Upper lobe of right lung (tissue), 1 donor: Measurements from ENCODE around the gene DIS3L2. TPM values are rescaled to one million over a fixed set of nuclear protein-coding genes. Genes with fewer than 3 reads are reported as not detected.

Source experiments
- ATAC-seq: fragments of 200-7000 bp; cut with Tn5 transposase; one replicate; pipeline ENCODE4 v1.9.1; 2020; ENCODE audit warnings: mild to moderate bottlenecking, moderate library complexity
- DNase-seq: peaks from one replicate; pipeline ENCODE4 v3.0.0-alpha.2; 2020
- H3K27ac ChIP-seq: fragments of 200-600 bp; one replicate; pipeline ENCODE4 v1.8.0; 2022
- H3K27me3 ChIP-seq: fragments of 200-600 bp; one replicate; pipeline ENCODE4 v1.8.0; 2022; ENCODE audit warnings: mild to moderate bottlenecking
- H3K36me3 ChIP-seq: fragments of 200-600 bp; one replicate; pipeline ENCODE4 v1.8.0; 2022
- H3K4me1 ChIP-seq: fragments of 200-600 bp; one replicate; pipeline ENCODE4 v1.8.0; 2022
- H3K4me3 ChIP-seq: fragments of 200-600 bp; one replicate; pipeline ENCODE4 v1.8.0; 2022; ENCODE audit warnings: mild to moderate bottlenecking
- H3K9me3 ChIP-seq: fragments of 200-600 bp; one replicate; pipeline ENCODE4 v1.8.0; 2022
- intact Hi-C: fragments of 100-400 bp; cut with DNase I; formaldehyde crosslinking; loops from one replicate; pipeline ENCODE4 v1.11.0; 2022
- total RNA-seq: library from RNA; stranded (reverse); fragmentation: NEBNext Ultra II Directional; extraction: Animal tissue kit (Norgen Biotek cat#: 25700); gene quantifications from one replicate; pipeline ENCODE4 v1.2.1, GENCODE V29; 2021
- TF ChIP-seq, protein P1 (sequence below): fragments of 200-600 bp; IDR thresholded peaks from one replicate; pipeline ENCODE4 v1.8.0; 2022; ENCODE audit warnings: antibody characterized with exemption
- donor health status: DM: no; HTN: yes; CAD: no; lungs with severe emphysema.

DIS3L2 gene
- total RNA-seq, 1 donor from 2014 or later = 35.8 TPM

DNA sequence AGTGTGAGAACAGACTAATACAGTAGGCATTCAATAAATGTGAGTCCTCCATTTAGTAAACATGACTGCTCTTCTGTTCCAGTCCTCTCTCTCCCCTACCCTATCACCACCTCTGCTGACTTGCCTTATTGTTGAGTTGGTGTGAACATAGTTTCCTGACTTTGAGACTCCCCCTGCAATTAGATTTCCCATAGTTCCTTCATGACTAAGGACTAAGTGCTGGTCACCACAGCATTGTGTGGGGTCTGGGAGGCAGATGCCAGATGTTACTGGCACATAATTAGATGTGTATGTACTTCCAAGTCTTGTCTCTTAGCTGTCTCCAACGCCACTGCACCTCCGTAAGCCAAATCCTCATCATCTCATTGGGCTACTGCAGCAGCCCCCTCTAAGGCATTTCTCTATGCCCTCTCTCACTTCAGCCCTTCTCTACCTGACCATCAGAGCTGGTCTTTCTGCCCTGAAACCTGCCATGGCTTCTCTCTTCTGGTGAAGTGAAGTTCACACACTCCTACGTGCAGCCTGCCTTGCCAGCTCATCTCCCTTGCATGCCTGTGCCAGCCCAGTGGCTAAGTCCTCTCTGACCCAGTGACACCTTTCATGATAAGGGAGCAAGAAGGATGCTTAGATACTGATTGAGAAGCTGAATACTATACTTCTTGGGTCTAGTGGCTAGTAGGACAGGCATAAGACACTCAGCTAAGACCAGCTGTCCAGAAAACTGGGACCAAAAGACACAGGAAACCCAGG is 335.4 kb downstream of the DIS3L2 start:
- Histone ChIP-seq H3K27ac (no peak overlapping the region), H3K36me3 (peaks cover 16% of the 10 kb centered on the region), H3K4me3 (no peak overlapping the region), H3K4me1 (no peaks in the 10 kb centered on the region), H3K27me3 (no peaks in the 10 kb centered on the region), H3K9me3 (no peaks in the 10 kb centered on the region)
- intact Hi-C loops = no loop called here
- DNase-seq (no peak), ATAC-seq (no peak)
- TF ChIP-seq, protein P1, sequence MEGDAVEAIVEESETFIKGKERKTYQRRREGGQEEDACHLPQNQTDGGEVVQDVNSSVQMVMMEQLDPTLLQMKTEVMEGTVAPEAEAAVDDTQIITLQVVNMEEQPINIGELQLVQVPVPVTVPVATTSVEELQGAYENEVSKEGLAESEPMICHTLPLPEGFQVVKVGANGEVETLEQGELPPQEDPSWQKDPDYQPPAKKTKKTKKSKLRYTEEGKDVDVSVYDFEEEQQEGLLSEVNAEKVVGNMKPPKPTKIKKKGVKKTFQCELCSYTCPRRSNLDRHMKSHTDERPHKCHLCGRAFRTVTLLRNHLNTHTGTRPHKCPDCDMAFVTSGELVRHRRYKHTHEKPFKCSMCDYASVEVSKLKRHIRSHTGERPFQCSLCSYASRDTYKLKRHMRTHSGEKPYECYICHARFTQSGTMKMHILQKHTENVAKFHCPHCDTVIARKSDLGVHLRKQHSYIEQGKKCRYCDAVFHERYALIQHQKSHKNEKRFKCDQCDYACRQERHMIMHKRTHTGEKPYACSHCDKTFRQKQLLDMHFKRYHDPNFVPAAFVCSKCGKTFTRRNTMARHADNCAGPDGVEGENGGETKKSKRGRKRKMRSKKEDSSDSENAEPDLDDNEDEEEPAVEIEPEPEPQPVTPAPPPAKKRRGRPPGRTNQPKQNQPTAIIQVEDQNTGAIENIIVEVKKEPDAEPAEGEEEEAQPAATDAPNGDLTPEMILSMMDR = no peak

DNA sequence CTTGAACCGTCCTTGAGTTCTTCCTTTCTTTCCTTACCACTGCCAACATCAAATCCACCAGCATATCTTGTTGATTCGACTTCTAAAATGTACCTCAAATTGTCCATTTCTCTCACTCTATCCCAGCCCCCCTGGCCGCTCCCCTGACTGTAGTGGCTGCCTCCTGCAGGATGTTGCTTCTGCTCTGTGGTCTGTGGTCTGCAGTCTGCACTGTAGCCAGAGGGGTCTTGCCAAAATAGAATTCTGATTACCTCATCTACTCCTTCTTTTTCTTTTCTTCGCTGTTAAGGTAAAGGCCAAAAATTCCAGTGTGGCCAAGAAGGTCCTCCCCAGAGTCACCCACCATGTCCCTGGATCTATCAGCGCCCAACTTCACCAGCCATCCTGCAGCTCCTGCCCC is 337.6 kb downstream of the DIS3L2 start:
- Histone ChIP-seq H3K4me1 (no peaks in the 10 kb centered on the region), H3K27ac (no peak overlapping the region), H3K4me3 (no peak overlapping the region), H3K36me3 (peaks cover 16% of the 10 kb centered on the region), H3K9me3 (no peaks in the 10 kb centered on the region), H3K27me3 (no peaks in the 10 kb centered on the region)
- intact Hi-C loops = no loop called here
- ATAC-seq (no peak), DNase-seq (no peak)
- TF ChIP-seq, protein P1 = no peak

DNA sequence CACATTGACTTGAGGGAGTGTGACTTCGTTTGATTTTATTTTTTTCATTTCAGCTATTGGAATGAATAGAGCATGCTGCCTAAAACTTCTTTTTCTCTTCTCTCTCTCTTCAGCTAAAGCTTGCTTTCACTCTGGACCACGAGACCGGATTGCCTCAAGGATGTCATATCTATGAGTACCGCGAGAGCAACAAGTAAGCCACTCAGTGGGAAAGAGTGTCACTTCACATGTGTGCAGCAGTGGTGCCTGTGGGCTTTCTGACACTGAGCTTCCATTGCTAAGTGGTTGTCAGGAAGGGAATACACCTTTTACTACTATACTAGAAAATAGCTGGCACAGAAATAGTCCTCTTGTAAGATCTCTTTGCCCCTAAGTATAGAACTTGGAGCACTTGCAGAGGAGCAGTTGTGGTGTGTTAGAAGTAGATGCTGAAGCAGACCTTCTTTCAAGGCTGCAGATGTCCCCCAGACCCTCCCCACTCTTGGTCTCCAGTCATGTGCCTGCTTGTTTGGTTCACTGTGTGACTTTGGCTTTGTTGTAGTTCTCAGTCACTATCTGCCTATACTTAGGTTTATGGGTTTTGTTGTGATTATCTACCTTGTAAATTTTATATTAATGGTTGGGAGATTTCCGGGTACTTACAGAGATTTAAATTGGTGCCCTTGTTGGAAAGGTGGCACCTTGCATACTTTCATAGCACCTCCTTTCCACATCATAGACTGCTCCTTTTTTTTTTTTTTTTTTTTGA is 338.6 kb downstream of the DIS3L2 start:
- intact Hi-C loops = no loop called here
- DNase-seq = no peak
- Histone ChIP-seq H3K4me1 (no peaks in the 10 kb centered on the region), H3K36me3 (peaks cover 16% of the 10 kb centered on the region), H3K27ac (no peak overlapping the region), H3K27me3 (no peaks in the 10 kb centered on the region), H3K9me3 (no peaks in the 10 kb centered on the region), H3K4me3 (no peak overlapping the region)
- TF ChIP-seq, protein P1 = no peak
- ATAC-seq = no peak

DNA sequence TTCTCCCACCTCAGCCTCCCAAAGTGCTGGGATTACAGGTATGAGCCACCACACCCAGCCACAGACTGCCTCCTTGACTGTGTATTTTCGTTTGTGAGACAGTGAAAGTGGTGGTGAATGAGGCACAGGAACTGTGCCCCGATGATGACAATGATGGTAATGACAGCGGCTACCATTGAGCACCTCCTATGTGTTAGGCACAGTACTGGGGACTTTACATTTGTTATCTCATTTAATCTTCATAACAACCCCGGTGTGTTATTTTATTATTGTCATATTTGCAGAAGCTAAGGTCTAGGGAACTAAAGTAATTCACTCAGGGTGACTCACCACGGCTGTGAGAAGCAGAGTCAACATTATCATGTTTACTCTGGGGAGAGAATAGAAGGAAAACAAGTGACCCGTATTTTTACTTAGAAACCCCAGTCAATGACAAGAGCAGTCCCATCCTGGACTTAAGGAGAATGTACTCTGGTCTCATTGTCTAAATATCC is 339.4 kb downstream of the DIS3L2 start:
- Histone ChIP-seq H3K36me3 (peaks cover 16% of the 10 kb centered on the region), H3K27me3 (no peaks in the 10 kb centered on the region), H3K9me3 (no peaks in the 10 kb centered on the region), H3K4me1 (no peaks in the 10 kb centered on the region), H3K27ac (no peak overlapping the region), H3K4me3 (no peak overlapping the region)
- intact Hi-C loops = no loop called here
- ATAC-seq (peak; percentile 31), DNase-seq (no peak)
- TF ChIP-seq, protein P1 = no peak

DNA sequence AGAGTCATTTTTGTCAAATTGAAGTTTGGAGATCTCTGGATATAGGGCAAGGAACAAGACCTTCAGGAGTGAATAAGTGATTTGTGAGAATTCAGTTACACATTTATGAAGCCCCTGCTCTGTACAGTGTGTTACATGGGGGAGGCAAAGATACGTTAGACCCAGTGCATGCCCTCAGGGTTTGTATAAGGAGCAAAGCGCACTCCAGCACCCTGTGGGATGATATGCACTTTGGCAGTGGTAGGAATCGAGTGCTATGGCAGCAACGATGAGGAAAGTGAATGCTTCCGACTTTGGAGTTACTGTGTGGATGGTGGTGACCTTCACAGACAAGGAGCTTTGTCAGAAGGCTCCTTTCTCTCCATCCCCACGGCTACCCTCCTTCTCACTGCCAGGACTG is 342.7 kb downstream of the DIS3L2 start:
- TF ChIP-seq, protein P1 = no peak
- ATAC-seq (no peak), DNase-seq (no peak)
- intact Hi-C loops = no loop called here
- Histone ChIP-seq H3K4me3 (no peak overlapping the region), H3K27ac (no peak overlapping the region), H3K36me3 (peaks cover 16% of the 10 kb centered on the region), H3K4me1 (no peaks in the 10 kb centered on the region), H3K27me3 (no peaks in the 10 kb centered on the region), H3K9me3 (no peaks in the 10 kb centered on the region)
